ENCODE data around the gene KCNJ6.
A peak's percentile ranks its signal among the peaks of the same experiment; 100 is the strongest.

The KCNJ6 gene

DNA sequence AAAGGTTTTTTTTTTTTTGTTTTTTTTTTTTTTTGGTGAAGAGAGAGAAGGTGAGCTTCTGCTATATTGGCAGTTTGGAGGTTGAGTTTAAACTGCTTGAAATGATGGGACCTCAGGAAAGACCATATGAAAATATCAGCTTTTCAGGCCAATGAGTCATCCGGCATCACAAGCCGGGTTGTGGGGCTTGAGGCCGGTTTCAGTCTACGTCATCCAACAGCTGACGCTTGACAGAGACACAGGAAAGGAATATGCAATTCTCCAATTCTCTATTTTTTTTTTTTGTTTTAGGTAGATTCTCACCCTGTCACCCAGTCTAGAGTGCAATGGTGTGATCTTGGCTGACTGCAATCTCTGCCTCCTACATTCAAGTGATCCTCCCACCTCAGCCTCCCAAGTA is 52.4 kb downstream of the KCNJ6 start:
- peak; percentile 44 for DNase-seq

DNA sequence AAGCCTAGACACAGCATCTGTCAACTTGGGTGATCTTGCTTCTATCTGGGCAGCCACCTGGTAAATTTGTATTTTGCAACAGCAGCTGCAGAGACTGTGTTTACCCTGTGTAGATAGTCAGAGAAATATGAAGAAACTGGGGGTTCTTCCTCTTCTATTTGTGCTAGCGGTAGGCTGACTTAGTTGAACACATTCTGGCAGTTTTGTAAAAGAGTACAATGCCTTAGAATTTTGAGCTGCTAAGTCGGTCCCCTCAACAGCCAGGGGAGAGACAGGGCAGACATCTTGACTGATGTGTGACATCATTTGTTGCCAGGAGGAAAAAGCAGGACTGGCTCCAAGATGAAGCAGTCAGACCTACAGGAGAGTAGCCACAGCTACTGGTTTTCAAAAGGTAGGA is 53.7 kb downstream of the KCNJ6 start:
- peak; percentile 37 for DNase-seq

DNA sequence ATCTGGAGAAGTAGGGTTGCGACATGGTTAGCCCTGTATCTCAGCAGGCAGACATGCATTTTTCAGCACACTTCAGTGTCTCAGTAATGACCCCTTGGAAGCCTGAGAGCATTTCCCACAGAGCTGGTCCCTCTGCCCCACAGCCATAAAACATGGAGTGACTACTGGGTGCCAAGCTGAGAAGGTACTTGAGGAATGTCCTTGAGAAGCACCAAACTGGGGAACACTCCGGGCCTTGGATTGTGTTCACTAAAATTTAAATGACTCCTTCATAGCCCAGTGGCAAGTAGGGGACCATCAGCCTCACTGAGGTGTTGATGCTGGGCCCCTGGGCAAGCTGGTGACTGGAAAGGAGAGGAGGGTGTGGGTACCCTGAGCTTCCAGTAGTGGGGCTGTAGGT is 54.7 kb downstream of the KCNJ6 start:
- DNase-seq = no peak

DNA sequence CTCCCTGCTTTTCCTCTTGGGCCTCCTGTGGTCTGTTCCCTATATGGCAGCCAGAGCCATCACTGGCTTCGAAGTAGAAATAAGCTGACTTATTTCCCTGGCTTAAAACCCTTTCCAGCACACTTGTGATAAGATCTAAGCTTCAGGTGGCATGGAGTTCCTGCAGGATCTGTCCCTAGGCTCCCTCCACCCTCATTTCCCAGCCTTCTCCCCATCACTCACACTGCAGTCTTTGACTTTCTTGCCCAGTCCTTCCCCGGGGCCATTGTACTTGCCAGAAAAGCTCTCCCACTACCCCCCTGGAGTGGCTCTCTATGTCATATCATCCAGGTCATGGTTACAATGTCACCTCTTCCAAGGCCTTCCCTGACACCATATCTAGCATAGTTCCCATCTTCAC is 55.8 kb downstream of the KCNJ6 start:
- no peak for DNase-seq

DNA sequence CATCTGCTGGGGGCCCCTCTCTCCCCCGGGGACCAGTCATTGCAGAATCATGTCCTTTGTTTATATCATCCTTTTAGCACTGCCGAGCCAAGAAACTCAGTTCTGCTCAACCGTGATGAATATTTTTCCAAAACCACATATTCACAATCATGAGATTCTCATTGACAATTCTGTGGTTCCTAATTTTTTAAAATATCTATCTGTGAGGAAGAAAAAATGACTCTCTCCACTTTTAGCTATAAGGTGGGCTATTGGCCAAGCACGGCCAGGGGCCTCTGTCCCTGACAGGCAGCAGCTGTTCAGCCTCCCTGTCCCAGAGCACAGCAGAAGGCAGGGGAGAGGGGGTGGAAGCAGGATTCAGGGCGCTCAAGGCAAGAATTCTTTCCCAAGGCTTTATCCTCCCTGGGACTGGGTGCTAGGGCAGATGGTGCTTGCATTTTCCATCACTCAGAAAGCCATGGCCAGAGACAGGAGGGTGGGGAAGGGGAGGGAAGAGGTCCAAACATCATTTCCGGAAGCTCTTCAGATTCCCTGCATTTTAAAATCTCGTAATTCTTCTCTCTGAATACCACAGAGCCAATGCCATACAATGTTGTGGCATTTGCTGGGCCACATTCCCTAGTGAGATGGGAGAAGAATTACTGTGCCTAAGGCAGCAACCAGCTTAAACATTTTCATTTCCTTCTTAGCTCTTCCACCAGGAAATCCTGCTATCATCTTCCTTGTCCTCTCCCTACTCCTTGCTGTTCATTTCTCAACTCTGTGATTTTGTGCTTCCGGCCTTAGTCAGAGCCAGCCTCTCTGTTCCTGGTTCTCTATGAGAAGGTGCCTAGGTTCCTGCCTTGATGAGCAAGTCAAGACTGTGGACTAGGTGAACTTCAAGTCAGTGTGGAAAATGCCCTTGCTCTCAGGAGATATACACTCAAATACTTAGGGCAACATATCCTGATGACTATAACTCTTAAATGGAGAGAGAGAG is 60.3 kb downstream of the KCNJ6 start:
- peak; percentile 87 for DNase-seq

DNA sequence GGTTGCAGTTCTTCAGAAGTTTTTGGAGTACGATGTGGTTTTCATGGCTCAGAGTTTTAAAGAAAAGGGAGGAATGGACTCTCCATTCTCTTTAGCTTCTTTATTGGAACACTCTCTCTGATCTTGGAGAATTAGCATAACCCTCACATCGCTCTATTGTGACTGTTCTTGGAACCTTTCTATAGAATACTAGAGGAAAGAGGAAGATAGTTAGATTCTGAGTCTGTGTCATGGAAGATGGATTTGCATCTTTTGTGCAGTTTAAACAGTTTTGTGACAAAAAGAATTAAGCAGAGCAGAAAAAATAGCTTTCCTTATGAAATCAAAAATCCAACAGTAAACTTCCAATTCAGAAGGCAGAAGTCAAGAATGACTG is 61.0 kb downstream of the KCNJ6 start:
- DNase-seq = no peak

DNA sequence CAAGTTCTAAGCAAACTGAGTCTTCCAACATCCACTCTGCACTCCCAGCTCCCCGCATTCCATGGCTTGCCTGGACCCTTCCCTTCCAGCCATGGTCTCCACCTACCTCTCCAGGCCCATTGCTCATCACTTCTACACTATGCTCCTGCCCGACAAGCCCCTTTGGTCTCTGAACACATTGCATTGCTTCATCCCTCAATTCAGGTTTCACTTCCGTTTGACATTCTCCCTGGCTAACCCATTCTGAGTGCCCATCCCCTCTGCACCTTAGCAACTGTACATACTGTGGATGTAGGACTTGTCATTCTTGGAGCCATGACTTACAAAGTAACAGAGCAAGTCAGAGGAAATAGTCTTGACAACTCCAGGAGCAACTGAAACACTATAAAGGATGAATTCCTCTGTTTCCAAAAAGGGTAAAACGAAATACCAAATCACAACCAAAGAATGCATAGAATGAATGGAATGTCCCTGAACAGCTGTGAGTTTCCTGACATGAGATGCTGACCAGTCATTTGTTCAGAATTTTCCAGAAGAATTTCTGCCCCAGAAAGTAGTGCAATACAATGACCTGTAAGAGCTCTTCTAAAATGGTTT is 66.7 kb downstream of the KCNJ6 start:
- peak; percentile 93 for DNase-seq

DNA sequence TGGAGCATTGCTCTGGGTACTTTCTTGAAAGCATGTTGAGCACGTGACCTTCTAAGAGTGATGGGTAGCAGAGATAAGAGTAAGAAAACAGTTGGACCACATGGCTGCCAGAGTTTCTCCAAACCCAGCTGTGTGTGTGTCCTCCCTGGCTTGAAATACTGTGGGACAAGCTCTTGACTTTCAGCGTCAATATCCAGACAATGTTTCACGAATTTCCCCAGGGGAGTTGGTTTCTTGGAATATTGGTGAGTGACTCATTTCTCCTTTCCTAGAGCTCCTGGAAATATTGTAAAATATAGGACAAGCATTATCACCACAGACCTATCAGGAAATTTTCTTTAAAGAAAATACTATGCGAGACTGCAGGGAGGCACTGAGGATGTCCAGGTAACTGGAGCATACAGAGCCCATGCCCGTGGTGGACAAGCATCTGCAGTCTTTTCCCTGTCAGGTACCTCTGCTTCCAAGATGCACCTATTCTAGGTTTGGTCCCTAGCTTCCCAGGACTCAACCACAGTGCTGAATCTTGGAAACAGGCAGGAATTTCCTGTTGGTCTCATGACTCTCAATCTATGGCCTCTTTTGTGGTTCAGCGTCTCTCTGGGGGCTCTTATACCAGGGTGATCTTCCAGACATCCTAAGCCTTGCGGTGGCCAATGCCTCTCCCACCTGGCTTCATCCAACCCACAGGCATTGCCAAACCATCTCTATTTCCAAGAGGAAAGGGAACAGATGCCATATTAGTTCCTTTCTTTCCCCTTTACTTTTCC is 67.4 kb downstream of the KCNJ6 start:
- DNase-seq = peak; percentile 92

DNA sequence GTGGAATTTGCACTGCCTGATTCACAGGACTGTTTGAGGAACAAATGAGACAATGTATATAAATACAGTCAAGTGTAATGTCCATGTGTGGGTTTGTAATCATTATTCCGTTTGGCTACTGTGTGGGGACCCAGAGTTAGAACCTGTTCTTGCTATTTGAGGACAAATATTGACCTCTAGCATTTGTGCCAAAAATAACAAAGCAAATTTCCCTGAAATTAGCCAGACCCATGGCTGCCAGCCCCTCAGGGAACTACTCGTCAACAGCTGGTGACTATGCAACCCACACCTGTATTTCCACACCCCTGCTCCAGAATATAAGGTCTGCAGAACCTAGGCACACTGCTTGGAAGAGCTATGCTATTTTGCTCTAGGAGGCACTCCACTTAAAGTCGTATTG is 70.7 kb downstream of the KCNJ6 start:
- no peak for DNase-seq

DNA sequence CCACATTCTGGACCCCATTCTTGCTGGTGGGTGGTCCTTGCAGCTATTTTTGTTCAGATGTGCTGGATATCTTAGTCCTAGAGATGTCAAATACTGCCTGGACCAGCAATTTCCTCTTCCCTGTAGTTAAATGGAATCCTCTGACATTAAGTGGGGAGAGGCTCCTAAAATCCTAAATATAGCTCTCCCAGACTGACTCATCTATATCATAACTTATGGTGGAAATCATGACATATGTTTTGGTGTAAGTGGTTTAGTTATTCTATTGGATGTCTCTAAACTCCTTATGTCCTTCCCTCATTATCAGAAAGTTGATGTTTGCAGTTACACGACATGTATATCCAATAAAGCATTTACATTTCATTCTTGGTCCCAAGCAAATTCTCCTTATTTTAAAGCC is 73.1 kb downstream of the KCNJ6 start:
- DNase-seq = peak; percentile 62

DNA sequence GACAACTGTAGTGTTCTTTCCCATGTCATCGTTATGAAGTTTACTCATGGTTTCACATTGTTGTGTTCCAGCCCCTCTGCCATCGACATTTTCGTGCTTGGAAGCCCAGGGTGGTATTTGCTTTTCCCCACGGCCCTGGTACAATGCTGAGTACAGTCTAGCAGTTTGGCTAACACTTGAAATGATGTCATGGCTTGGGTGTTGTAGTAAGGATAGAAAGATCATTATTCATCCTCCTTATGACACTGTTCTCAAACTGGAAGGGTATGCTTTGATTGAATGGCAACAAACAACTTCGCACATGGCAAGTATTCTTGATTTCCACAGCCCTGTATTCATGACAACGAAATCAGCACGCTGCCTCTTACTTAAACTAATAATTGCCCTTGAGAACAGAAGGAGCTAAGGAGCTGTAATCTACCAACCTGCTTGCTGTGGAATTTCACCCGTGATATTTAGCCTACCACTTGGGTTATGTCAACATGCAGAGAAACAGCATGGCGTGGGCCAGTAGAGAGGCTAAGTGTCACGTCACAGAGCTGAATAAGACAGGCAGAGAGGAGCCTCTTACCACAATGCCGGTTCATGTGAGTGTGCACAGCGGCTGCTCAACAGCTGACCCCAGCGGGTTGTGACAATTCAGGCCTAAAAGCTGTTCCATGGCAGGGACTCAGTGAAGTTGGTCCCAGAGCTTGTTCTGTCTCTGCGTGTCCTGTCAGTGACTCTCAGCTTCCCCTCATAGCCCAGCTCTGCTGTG is 73.9 kb downstream of the KCNJ6 start:
- no peak for DNase-seq

DNA sequence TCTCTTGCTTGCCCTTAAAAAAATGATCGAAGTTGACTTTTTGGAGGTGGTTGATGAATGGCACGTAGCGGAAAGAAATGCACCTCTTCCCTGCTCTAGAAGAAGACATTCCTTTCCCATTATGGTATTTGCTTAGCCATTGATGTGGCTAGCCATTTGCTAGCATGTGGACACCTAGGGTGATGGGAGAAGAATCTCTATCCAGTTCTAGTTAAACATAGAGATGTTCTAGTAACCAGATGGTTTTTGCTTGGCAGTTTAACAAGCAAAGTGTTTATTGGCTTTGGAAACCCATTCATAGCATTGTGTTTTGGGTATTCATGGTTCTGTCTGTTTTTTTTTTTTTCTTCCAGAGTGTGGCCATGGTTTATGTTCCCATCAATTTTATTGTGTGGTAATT is 78.9 kb downstream of the KCNJ6 start:
- DNase-seq = no peak

DNA sequence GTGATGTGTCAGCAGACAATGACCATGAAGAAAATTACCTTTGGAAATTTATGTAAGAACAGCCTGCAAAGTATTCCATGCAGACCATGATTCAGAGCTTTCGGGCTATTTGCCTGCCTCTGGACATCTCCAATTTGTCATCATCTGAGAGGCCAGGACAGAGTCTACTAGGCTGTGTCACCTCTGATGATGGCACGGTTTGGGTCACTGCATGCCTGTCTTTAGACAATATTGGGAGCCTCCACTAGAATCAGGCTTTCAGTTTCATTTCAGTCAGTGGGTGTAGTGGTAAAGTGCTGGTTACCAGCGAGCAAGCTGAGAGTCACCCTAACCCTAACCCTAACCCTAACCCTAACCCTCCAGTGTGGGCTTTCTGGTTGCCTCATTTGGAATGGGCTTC is 80.8 kb downstream of the KCNJ6 start:
- no peak for DNase-seq

DNA sequence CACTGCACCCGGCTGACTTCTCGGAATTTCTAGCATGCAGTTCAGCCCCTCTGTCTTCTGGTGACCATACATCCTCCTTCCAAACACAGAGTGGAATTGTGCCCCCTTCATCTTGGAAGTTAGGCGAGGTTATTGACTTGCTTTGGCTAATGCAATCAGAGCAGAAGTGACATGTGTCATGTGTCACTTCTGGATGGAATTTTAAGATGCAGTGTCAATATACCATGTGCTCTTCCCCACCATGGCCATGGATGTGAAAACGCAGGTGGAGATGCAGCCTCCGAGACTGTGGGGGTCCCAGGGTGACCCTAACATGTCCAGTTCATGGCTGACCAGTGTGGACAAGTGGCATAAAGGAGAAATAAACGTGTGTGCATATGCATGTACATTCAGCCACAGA is 83.0 kb downstream of the KCNJ6 start:
- DNase-seq = no peak

DNA sequence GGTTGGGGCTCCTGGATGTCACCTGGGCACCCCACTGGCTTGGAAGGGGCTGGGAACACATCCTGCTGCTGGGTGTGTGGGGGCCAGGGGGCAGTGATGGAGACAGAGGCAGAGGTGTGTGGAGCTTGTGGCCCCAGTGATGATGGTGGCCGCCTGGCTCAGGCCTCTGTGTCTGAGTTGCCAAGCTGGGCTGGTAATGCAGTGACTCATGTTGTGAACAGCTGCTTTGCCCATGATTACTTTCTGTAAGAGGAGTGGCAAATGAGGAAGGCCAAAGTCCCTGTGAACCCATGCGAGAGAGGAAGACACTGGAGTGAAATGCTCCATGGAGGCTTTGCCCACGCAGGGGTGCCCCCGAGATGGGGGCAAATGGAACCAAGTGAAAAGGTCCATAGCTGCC is 86.8 kb downstream of the KCNJ6 start:
- no peak for DNase-seq

DNA sequence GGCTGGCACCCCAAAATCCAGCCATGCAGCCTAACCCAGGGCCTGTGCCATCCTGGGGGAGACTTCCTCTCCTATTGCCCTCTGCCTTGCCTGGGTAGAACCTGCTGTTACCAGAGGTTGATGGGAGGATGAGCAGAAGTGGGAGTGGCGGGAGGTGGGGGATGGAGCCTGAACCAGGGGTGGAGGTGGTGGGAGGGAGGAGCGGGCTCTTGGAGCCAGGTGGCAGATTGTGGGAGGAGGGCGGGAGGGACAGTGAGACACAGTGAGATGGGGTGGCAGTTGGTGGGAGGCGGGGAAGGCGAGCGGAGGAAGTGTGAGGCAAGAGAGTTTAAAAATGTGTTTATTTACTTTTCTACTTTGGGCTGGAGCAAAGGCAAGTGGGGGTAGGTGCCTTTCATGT is 87.3 kb downstream of the KCNJ6 start:
- DNase-seq = no peak

DNA sequence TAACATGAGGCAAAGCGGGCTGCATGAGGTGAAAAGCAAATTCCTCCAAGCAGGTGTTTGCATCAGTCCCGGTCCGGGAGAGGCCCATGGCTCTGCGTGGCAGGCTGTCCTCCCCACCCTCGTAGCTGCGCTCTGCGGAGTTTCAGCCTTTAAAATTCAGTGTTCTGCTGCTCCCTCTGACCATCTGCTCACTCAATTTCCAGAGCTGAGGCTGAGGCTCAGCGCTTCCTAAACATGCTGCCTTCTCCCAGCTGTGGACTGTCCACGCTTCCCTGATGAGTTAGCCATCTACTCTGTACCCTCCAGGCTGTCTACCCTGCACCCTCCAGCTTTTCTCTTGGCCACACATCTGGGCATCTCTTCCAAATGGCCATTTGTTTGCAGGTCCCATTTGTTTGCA is 87.7 kb downstream of the KCNJ6 start:
- no peak for DNase-seq

DNA sequence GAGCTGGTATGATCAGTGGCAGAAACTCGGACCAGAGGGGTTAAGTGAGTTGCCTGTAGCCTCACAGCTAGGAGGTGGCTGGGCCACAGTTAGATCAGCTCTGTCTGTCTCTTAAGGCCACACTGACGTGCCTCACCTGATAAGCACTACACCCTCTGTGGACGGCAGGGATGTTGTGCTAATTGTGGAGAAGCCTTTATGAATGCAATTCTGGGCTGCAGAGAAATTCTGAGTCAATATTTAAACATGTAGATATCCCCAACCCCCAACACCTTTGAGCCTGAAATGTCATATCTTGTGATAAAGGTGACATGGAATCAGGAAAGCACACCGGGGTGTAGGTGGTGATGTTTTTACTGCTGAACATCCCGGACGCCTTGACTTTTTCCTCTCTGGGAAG is 88.3 kb downstream of the KCNJ6 start:
- DNase-seq = no peak

DNA sequence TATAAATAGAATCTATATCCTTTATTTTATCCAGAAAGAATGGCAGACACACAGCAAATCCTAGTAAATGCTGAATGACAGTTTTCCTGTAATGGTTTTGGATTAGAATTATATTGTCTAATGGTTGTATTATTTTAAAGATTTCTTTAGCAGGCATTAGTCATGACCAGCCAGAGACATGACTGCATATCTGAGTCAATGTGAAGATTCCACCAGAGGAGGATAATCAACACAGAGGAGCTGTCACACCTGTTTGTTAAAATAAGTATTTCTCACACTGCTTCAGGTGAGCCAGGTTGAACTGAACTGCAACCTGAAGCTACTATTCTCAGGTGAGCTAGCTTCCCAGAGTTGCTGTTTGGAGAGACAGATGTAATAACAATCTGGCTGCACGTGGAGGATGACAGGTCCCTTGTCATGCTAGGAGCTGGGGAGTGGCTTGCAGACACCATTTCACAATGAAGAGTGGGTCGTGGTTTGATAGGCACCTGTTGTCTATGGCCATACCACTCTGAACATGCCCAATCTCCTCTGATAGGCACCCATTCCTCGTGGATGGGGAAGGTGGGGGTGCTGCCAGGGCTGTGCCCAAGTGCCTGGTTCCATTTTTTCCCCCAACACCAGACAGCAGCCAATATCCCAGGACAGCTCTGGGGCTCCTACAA is 94.3 kb downstream of the KCNJ6 start:
- DNase-seq = no peak

DNA sequence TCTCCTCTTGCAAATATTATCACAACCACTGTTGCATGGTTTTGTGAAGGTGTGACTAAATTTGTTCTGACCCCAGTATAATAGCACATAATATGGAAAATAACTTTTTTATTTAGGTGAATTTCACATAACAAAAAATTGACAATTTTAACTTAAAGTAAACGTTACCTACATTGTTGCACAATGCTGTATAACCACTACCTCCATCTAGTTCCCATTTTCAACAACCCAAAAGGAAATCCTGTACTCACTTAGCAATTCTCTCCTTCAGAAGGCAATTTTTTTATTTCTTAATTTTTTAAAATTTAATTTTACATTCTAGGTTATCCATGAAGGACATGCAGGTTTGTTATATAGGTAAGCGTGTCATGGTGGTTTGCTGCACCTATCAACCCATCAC is 95.2 kb downstream of the KCNJ6 start:
- no peak for DNase-seq

DNA sequence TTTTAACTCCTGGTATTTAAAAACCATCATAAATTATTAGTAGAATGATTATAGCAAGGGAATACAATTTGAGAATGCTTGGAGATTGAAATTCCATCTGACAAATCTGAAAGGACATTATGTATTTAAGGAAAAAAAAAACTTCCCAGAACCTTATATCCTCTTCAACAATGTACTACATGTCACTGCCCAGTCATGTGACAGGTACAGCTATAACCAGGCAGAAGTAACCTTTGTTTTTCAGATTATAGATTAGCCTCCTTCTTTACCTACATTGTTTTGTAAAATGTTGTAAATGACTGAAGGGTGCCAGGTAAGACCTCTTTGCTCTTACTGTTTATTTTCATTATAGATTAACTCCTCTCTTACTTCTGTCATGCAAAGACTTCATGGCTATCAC is 96.9 kb downstream of the KCNJ6 start:
- DNase-seq = no peak

DNA sequence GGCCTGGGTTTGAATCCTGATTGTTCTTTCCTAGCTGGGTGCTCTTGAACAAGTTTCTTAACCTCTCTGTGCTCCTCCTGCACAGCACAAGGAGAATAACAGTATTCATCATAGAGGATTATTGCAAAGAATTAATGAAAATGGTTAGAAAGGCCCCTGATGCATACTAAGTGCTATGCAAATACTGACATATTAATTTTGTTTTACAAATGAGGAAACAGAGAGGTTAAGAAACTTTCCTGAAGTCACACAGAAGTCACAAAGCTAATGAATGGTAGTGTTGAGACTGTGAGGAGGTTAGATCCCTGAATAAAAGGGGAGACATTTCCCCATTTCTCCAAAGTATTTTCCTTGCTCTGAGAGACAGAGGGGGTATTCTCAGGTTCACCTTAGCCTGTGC is 99.0 kb downstream of the KCNJ6 start:
- no peak for DNase-seq

DNA sequence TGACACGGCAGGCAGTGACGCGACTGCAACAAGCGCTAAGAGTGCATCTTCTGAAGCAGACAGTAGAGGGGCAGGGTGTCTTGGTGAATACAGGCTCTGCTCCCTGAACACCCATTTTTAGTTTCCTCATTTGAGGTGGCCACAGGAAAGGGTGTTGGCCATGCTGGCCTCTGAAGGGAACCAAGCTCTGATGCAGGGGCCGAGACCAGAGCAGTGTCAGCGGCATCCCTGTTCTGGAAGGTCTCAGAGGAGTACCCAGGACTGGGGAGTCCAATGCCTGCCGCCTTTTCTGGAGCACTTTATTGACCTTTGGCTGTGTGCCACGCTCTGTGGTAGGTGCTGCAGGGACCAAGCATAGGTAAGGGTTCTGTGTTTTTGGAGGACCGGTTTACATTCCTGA is 100.4 kb downstream of the KCNJ6 start:
- no peak for DNase-seq

Measured in fibroblast of upper back skin (primary cell).